H1 (cell line): ENCODE measurements around the gene TNNT3.

Experiments used
- BACH1 ChIP-seq: IDR thresholded peaks from 2 replicates; pipeline ENCODE4 v1.6.1; 2012; ENCODE audit warnings: low read length, improper control_type of control experiment
- BCL11A ChIP-seq, 2 experiments: IDR thresholded peaks; one replicate each; pipeline ENCODE4 v1.6.1; 2011; ENCODE audit warnings: low read depth in 2 of 2, low read length in 2 of 2, mild to moderate bottlenecking in 2 of 2
- CEBPB ChIP-seq: IDR thresholded peaks from 2 replicates; pipeline ENCODE4 v1.6.1; 2012; ENCODE audit warnings: low read depth, low read length
- EP300 ChIP-seq, 2 experiments: IDR thresholded peaks; 1 replicate in 1 of 2; 2 replicates in 1 of 2; pipeline ENCODE4 v1.6.1; 2011 to 2012; ENCODE audit warnings: low read depth in 2 of 2, low read length in 2 of 2, mild to moderate bottlenecking in 2 of 2, borderline replicate concordance in 1 of 2, inconsistent platforms in 1 of 2, moderate library complexity in 1 of 2
- GTF2F1 ChIP-seq: IDR thresholded peaks from 2 replicates; pipeline ENCODE4 v1.6.1; 2012; ENCODE audit warnings: low read depth, low read length, improper control_type of control experiment, borderline replicate concordance
- HDAC2 ChIP-seq, 2 experiments: fragments of 300-600 bp in 1 of 2; sonication (generic) in 1 of 2; IDR thresholded peaks; 2 replicates each; pipeline ENCODE4 v1.6.1; 2011 to 2012; ENCODE audit warnings: low read depth in 2 of 2, low read length in 2 of 2, mild to moderate bottlenecking in 2 of 2, moderate library complexity in 2 of 2, borderline replicate concordance in 1 of 2, inconsistent platforms in 1 of 2
- JUND ChIP-seq: IDR thresholded peaks from 2 replicates; pipeline ENCODE4 v1.6.1; 2011; ENCODE audit warnings: mild to moderate bottlenecking, improper control_type of control experiment, low read length
- SUZ12 ChIP-seq: fragments of 200-600 bp; sonication (generic); IDR thresholded peaks from 2 replicates; pipeline ENCODE4 v1.6.1; 2012; ENCODE audit warnings: mild to moderate bottlenecking, inconsistent platforms, low read length, moderate library complexity, mixed read lengths
- TAF1 ChIP-seq: IDR thresholded peaks from 2 replicates; pipeline ENCODE4 v1.6.1; 2011; ENCODE audit warnings: mild to moderate bottlenecking, low read depth, low read length
- ZNF274 ChIP-seq: IDR thresholded peaks from 2 replicates; pipeline ENCODE4 v1.7.0; 2012; ENCODE audit warnings: low read length, borderline replicate concordance; ENCODE audit errors: extremely low read depth
- TF ChIP-seq, protein P1 (sequence below), 3 experiments: IDR thresholded peaks; 1 replicate in 2 of 3; 2 replicates in 1 of 3; pipeline versions ENCODE4 v1.5.1 to v1.6.1; 2011; ENCODE audit warnings: low read length in 3 of 3, mild to moderate bottlenecking in 3 of 3, inconsistent platforms in 2 of 3, low read depth in 1 of 3, moderate library complexity in 1 of 3; ENCODE audit not compliant: insufficient read depth in 1 of 3; ENCODE audit errors: control extremely low read depth in 1 of 3
- TF ChIP-seq, protein P2 (sequence below): IDR thresholded peaks from 2 replicates; pipeline ENCODE4 v1.6.1; 2011; ENCODE audit warnings: low read length, improper control_type of control experiment

DNA sequence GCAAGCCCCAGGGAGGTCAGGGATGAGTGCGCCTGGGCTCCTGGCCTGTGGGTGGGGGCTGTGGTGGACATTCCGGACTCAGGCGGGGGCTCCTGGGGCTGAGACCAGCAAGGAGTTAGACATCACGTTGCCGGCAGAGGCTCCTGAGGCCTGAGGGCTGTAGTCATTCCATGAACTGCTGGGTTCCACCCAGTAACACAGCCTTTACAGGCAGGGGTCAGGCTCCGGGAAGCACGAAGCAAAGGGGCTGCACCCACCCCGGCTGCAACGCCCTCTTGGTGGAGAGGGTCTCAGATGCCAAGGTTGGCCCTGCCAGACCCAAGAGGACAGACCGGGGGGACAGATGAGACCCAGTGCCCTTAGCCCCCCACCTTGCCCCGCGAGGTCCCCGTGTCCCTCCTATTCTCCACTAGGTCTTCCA lies 9.0 kb downstream of the TNNT3 start:
- TF ChIP-seq BACH1 (no peak), JUND (no peak), BCL11A (IDR thresholded peaks at IDR 0.05; ENCODE audit: low read depth in 2 of 2, low read length in 2 of 2) (no peak), ZNF274 (no peak), SUZ12 (no peak), GTF2F1 (no peak), HDAC2 (IDR thresholded peaks at IDR 0.05; ENCODE audit: borderline replicate concordance in 1 of 2, low read depth in 2 of 2, low read length in 2 of 2) (no peak), CEBPB (no peak), EP300 (IDR thresholded peaks at IDR 0.05; ENCODE audit: borderline replicate concordance in 1 of 2, low read depth in 2 of 2, low read length in 2 of 2) (no peak), TAF1 (no peak)
- TF ChIP-seq, protein P1, sequence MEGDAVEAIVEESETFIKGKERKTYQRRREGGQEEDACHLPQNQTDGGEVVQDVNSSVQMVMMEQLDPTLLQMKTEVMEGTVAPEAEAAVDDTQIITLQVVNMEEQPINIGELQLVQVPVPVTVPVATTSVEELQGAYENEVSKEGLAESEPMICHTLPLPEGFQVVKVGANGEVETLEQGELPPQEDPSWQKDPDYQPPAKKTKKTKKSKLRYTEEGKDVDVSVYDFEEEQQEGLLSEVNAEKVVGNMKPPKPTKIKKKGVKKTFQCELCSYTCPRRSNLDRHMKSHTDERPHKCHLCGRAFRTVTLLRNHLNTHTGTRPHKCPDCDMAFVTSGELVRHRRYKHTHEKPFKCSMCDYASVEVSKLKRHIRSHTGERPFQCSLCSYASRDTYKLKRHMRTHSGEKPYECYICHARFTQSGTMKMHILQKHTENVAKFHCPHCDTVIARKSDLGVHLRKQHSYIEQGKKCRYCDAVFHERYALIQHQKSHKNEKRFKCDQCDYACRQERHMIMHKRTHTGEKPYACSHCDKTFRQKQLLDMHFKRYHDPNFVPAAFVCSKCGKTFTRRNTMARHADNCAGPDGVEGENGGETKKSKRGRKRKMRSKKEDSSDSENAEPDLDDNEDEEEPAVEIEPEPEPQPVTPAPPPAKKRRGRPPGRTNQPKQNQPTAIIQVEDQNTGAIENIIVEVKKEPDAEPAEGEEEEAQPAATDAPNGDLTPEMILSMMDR (IDR thresholded peaks at IDR 0.05; ENCODE audit: control extremely low read depth in 1 of 3, insufficient read depth in 1 of 3, low read depth in 1 of 3, low read length in 3 of 3), result no peak
- TF ChIP-seq, protein P2, sequence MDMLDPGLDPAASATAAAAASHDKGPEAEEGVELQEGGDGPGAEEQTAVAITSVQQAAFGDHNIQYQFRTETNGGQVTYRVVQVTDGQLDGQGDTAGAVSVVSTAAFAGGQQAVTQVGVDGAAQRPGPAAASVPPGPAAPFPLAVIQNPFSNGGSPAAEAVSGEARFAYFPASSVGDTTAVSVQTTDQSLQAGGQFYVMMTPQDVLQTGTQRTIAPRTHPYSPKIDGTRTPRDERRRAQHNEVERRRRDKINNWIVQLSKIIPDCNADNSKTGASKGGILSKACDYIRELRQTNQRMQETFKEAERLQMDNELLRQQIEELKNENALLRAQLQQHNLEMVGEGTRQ, result no peak
